Fibroblast of skin of abdomen (primary cell): Measurements from ENCODE around the gene VPS11.

Experiments
- DNase-seq: peaks from one replicate; pipeline ENCODE4 v3.0.0-alpha.2; 2013

VPS11 gene

DNA sequence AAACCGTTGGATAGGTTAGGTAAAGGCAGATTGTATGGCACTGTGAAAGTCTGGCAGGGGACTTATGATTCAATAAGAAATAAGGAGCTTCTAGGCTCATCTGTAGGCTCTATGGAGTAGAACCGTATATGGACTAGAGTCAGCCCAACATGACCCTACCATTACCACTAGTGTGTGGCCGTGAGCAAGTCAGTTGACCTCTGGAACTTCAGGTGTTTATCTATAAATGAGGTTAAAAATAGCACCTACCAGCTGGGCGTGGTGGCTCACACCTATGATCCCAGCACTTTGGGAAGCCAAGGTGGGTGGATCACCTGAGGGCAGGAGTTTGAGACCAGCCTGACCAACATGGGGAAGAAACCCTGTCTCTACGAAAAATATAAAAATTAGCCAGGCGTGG lies 58.2 kb downstream of the VPS11 start:
- no peak for DNase-seq

DNA sequence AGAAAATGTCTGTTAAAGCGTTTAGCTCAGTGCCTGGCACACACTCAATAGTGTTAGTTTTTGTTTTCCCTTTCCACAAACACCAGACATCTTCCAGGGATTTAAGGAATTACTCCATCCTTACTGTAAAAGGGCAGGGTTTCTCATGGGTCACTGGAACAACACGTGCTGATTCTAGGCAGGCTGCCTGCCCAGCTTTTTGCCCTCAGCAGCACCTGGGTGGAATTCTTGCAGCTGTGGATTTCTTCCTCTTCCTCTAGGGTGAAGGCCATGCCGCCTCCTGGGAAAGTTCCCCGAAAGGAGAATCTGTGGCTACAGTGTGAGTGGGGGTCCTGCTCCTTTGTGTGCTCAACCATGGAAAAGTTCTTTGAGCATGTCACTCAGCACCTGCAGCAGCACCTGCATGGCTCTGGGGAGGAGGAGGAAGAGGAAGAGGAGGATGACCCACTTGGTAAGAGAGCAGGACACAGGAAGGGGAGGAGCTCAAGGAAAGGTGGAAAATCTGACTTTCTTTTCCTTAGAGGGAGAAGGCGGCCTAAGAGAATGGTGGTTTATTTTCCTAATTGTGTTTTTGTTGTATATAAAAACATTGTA lies 59.2 kb downstream of the VPS11 start:
- DNase-seq, result no peak

DNA sequence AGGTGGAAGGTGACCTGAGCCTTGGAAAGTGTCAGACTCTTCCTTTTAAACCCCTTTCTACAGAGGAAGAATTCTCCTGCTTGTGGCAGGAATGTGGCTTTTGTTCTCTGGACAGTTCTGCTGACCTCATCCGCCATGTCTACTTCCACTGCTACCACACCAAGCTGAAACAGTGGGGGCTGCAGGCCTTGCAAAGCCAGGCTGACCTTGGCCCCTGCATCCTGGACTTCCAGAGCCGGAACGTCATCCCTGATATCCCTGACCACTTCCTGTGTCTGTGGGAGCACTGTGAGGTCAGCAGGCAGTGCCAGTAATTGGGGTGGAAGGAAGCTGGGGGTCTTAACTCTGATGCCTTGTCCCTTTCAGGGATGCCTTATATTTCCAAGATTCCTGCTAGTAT lies 63.0 kb downstream of the VPS11 start:
- DNase-seq, result no peak
